GM23338 (cell line): Measurements from ENCODE around the gene SLC6A11.

Source experiments
- CREB1 ChIP-seq: fragments of 250-450 bp; sonication (Bioruptor Pico); IDR thresholded peaks from 2 replicates; pipeline ENCODE4 v1.5.0; 2020; ENCODE audit warnings: low read depth, mild to moderate bottlenecking, moderate library complexity
- JUNB ChIP-seq: IDR thresholded peaks from one replicate; pipeline ENCODE4 v1.6.1; 2016; ENCODE audit warnings: antibody characterized with exemption; ENCODE audit not compliant: unreplicated experiment
- POLR2AphosphoS5 ChIP-seq: IDR thresholded peaks from 2 replicates; pipeline ENCODE4 v1.6.1; 2016; ENCODE audit warnings: antibody characterized with exemption, low read depth
- TF ChIP-seq, protein P1 (sequence below), 2 experiments: fragments of 200-600 bp in 1 of 2; sonication (generic) in 1 of 2; conservative IDR thresholded peaks; 2 replicates each; pipeline versions ENCODE4 v1.5.1 to v1.6.1; 2016 to 2017; ENCODE audit warnings: antibody characterized with exemption in 2 of 2, low read depth in 2 of 2, mild to moderate bottlenecking in 2 of 2, moderate library complexity in 1 of 2
- TF ChIP-seq, protein P2 (sequence below): IDR thresholded peaks from 2 replicates; pipeline ENCODE4 v1.6.1; 2016; ENCODE audit warnings: antibody characterized with exemption

DNA sequence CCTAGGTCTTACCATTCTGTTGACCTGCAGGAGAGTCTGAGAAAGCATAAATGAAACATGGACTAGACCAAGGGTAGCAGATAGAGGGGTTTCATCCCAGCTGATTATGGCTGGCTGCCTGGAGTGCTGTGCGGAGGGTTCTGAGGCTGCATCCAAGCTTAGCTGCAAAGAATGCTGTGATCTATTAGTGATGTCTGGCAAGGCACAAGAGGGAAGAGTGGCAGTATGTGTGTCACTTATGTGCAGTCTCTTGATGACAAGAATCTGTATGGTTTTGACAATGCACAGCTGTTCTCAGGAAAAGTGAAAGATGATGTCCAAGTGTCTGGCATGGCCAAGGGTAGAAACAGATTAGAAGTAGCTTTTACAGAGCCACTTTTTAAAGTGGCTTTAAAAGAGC, 54.3 kb downstream of the SLC6A11 start:
- TF ChIP-seq, protein P1, sequence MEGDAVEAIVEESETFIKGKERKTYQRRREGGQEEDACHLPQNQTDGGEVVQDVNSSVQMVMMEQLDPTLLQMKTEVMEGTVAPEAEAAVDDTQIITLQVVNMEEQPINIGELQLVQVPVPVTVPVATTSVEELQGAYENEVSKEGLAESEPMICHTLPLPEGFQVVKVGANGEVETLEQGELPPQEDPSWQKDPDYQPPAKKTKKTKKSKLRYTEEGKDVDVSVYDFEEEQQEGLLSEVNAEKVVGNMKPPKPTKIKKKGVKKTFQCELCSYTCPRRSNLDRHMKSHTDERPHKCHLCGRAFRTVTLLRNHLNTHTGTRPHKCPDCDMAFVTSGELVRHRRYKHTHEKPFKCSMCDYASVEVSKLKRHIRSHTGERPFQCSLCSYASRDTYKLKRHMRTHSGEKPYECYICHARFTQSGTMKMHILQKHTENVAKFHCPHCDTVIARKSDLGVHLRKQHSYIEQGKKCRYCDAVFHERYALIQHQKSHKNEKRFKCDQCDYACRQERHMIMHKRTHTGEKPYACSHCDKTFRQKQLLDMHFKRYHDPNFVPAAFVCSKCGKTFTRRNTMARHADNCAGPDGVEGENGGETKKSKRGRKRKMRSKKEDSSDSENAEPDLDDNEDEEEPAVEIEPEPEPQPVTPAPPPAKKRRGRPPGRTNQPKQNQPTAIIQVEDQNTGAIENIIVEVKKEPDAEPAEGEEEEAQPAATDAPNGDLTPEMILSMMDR (conservative IDR thresholded peaks at IDR 0.05; ENCODE audit: low read depth in 2 of 2), result no peak
- TF ChIP-seq CREB1 (CRISPR knock-in tag) (no peak), POLR2AphosphoS5 (no peak), JUNB (no peak)
- TF ChIP-seq, protein P2, sequence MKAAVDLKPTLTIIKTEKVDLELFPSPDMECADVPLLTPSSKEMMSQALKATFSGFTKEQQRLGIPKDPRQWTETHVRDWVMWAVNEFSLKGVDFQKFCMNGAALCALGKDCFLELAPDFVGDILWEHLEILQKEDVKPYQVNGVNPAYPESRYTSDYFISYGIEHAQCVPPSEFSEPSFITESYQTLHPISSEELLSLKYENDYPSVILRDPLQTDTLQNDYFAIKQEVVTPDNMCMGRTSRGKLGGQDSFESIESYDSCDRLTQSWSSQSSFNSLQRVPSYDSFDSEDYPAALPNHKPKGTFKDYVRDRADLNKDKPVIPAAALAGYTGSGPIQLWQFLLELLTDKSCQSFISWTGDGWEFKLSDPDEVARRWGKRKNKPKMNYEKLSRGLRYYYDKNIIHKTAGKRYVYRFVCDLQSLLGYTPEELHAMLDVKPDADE, result no peak
